Measurements from ENCODE around the gene STKLD1.

Gene STKLD1

DNA sequence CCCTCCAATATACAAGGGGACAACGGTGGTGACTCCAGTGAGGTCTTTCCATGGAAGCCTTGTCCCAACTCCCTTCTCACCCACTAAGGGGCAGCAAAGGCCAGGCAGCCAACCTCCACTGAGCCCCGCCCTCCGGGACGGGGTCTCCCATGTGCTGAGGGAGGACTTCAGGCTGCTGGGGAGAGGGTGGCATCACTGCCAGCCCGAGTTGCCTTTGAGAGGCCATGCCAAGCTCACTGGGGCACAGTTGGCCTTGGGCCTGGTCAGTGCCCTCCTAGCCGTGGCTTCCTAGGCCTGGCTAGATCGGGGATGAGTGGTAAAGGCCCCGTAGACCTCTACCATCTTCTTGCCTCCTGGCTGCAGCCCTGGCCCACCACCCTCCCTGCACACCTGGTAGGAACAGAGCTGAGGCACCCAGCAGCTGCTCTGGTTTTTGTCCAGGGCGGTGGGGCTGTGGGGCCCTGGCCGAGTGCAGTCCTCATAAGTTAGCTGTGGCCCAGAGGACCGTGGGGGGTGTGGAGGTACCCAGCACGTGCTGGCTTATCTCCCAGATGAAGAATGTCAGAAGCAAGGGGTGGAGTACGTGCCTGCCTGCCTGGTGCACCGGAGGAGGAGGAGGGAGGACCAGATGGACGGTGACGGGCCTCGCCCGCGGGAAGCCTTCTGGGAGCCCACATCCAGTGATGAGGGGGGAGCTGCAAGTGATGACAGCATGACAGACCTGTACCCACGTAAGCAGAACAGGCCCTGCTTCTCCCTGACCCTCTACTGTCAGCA is 16.6 kb upstream of the STKLD1 start:
- Mint-ChIP-seq H3K4me3 (no peak overlapping the region), H3K27ac (ENCODE audit: low read depth) (peak overlapping the region; percentile 87), H3K36me3 (ENCODE audit: insufficient read depth) (peaks cover 47% of the 10 kb centered on the region), H3K27me3 (no peaks in the 10 kb centered on the region), H3K4me1 (peaks cover 51% of the 10 kb centered on the region), H3K9me3 (no peaks in the 10 kb centered on the region)
- ATAC-seq (replicated peaks; ENCODE audit: extremely low read depth, poor library complexity, severe bottlenecking) (no peak), DNase-seq (ENCODE audit: low spot score in 2 of 2) (no peak)

DNA sequence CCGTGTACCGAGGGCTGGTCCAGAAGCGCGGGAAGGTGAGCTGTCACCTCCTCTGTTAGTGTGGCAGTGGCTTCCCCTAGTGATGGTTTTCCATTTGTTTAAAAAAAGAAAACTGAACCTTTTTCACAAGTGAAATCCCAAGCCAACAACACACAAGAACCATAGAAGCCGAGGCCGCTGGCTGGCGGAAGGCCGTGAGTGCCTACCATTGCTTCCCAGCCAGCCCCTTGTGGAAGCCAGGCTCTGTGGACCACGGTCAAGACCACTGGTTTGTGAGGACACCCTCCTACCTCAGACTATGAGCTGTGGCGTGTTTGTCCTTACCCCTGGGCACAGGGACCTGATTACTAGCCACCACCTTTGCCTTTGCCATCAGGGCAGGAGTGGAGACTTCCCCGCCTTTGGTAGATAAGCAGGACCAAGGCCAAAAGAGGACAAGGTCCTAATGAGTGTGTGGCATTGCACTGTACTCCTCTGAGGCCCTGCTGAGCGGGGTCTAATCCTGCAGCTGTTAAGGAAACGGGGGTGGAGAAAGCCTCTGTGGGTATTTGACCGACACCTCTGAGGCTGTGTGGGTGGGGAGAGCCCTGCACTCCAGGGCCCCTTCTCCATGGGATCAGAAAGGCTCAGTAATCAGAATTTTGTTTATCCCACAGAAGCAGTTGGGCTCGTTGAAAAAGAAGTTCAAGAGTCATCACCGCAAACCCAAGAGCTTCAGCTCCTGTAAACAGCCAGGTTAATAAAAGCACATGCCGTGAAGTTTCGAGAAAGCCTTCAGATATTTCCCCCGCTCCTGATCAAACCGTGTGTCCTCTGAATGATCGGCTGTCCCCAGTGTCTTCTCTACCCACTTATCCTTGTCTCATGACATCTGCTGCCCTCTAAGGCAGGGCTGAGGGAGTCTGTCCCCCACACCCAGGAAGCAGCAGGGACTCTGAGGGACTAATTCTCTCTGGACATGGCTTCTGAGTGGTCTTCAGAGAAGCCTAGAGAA is 15.5 kb upstream of the STKLD1 start:
- ATAC-seq (replicated peaks; ENCODE audit: extremely low read depth, poor library complexity, severe bottlenecking) = no peak
- peak overlapping the region; percentile 16 for H3K4me3 Mint-ChIP-seq
- peaks cover 52% of the 10 kb centered on the region for H3K4me1 Mint-ChIP-seq
- H3K36me3 Mint-ChIP-seq (ENCODE audit: insufficient read depth) = peaks cover 57% of the 10 kb centered on the region
- no peaks in the 10 kb centered on the region for H3K27me3 Mint-ChIP-seq
- peak overlapping the region; percentile 44 for H3K27ac Mint-ChIP-seq (ENCODE audit: low read depth)
- DNase-seq (ENCODE audit: low spot score in 2 of 2) = no peak
- H3K9me3 Mint-ChIP-seq = no peaks in the 10 kb centered on the region

DNA sequence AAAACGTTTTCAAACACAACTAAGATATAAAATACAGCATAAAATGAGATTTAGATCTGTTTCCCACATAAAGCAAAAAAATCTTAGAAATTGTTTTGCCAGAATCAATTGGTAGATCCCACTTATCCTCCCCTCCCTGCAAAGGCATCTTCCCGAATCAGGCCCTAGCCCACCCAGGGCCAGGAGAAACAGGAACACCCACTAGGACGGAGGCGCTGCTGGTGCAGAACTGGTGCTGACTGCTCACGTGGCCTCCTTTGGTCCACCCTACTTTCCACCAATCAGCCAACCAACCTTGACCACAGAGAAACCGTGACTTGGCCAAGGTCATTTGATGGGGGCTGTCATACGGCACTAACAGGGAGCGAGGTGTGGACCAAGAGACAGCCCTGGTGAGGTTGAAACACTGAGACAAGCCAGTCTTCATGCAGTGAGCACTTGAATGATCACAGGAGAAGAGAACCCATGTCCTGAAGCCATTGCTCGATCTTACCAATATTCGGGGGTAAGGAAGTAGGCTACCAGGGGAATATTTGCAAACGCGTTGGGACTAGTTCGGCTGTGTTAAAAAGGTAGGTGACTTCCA is 14.6 kb upstream of the STKLD1 start:
- Mint-ChIP-seq H3K9me3 (no peaks in the 10 kb centered on the region), H3K27ac (ENCODE audit: low read depth) (peak overlapping the region; percentile 44), H3K36me3 (ENCODE audit: insufficient read depth) (peaks cover 63% of the 10 kb centered on the region), H3K4me1 (peaks cover 61% of the 10 kb centered on the region), H3K27me3 (no peaks in the 10 kb centered on the region), H3K4me3 (no peak overlapping the region)
- DNase-seq (ENCODE audit: low spot score in 2 of 2) (no peak), ATAC-seq (replicated peaks; ENCODE audit: extremely low read depth, poor library complexity, severe bottlenecking) (no peak)

DNA sequence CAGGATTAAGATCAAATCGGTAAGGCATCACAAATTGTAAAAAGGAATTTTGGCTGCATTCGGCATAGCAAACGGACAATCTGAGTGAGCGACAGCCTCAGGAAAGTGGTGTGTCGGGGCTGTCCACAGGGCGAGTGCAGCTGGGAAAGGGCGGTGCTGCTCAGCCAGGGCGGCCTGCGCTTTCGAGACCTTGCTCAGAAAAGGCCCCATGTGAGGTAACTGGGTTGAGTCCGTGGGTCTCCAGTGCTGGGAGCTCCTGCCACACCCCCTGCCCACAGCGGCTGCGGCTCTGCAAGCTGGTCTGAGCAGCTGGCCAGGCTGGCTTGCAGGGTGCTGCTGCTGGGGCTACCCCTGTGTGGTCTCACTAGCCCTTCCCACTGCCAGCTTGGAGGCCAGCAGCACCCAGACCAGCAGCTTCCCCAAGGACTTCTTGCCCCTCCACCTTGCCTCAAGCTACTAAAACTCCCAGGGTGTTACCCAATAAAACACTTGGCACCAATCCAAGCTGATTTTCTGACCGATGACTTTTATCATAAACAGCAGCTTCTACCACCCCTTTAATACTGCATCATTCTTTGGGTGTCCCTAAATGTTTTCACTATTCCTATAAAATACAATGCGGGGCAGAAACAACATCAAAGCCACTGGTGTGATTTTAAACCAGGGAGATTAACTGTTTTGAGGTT is 13.7 kb upstream of the STKLD1 start:
- DNase-seq (ENCODE audit: low spot score in 2 of 2) (no peak), ATAC-seq (replicated peaks; ENCODE audit: extremely low read depth, poor library complexity, severe bottlenecking) (no peak)
- H3K27me3 Mint-ChIP-seq = no peaks in the 10 kb centered on the region
- peaks cover 64% of the 10 kb centered on the region for H3K36me3 Mint-ChIP-seq (ENCODE audit: insufficient read depth)
- H3K27ac Mint-ChIP-seq (ENCODE audit: low read depth) = peak overlapping the region; percentile 44
- H3K9me3 Mint-ChIP-seq = no peaks in the 10 kb centered on the region
- no peak overlapping the region for H3K4me3 Mint-ChIP-seq
- peaks cover 62% of the 10 kb centered on the region for H3K4me1 Mint-ChIP-seq

DNA sequence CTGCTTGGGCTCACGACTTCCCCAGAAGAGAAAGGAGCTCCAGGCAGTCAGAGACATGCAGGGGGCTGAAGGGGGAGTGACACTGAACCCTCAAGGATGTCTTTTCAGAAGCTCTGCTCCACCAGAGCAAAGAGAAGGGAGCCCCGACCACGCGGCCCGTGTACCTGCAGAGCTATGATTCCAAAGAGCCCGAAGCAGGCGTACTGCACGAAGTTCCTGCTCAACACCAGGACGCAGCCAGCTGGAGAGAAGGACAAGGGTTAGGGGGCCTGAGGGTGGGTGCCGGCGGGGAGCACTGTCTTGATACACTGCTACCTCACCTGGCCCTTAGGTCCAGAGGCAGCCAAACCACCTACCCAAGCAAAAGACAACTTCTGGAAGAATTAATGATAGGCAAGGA is 9.7 kb upstream of the STKLD1 start:
- H3K27me3 Mint-ChIP-seq = no peaks in the 10 kb centered on the region
- ATAC-seq (replicated peaks; ENCODE audit: extremely low read depth, poor library complexity, severe bottlenecking) (no peak), DNase-seq (ENCODE audit: low spot score in 2 of 2) (no peak)
- peaks cover 65% of the 10 kb centered on the region for H3K36me3 Mint-ChIP-seq (ENCODE audit: insufficient read depth)
- H3K9me3 Mint-ChIP-seq = no peaks in the 10 kb centered on the region
- no peak overlapping the region for H3K4me3 Mint-ChIP-seq
- no peak overlapping the region for H3K27ac Mint-ChIP-seq (ENCODE audit: low read depth)
- peaks cover 69% of the 10 kb centered on the region for H3K4me1 Mint-ChIP-seq

- no peak for ATAC-seq (replicated peaks; ENCODE audit: extremely low read depth, poor library complexity, severe bottlenecking)
- H3K9me3 Mint-ChIP-seq = no peaks in the 10 kb centered on the region
- H3K4me3 Mint-ChIP-seq = peak overlapping the region; percentile 20
- no peak overlapping the region for H3K27ac Mint-ChIP-seq (ENCODE audit: low read depth)
- no peak for DNase-seq (ENCODE audit: low spot score in 2 of 2)
- peaks cover 71% of the 10 kb centered on the region for H3K4me1 Mint-ChIP-seq
- H3K36me3 Mint-ChIP-seq (ENCODE audit: insufficient read depth) = peaks cover 60% of the 10 kb centered on the region
- no peaks in the 10 kb centered on the region for H3K27me3 Mint-ChIP-seq
Measured at GRCh38 chr9:133367221-133367620, 8.9 kb upstream of the STKLD1 start.

GRCh38 chr9:133367778-133368177 is 8.4 kb upstream of the STKLD1 start:
- H3K9me3 Mint-ChIP-seq = no peaks in the 10 kb centered on the region
- H3K27ac Mint-ChIP-seq (ENCODE audit: low read depth) = no peak overlapping the region
- ATAC-seq (replicated peaks; ENCODE audit: extremely low read depth, poor library complexity, severe bottlenecking) = no peak
- peaks cover 76% of the 10 kb centered on the region for H3K4me1 Mint-ChIP-seq
- peaks cover 60% of the 10 kb centered on the region for H3K36me3 Mint-ChIP-seq (ENCODE audit: insufficient read depth)
- no peak for DNase-seq (ENCODE audit: low spot score in 2 of 2)
- H3K27me3 Mint-ChIP-seq = no peaks in the 10 kb centered on the region
- no peak overlapping the region for H3K4me3 Mint-ChIP-seq

GRCh38 chr9:133368249-133368881 is 7.8 kb upstream of the STKLD1 start:
- Mint-ChIP-seq H3K27me3 (no peaks in the 10 kb centered on the region), H3K4me1 (peaks cover 76% of the 10 kb centered on the region), H3K9me3 (no peaks in the 10 kb centered on the region), H3K27ac (ENCODE audit: low read depth) (peak overlapping the region; percentile 96), H3K4me3 (peak overlapping the region; percentile 71), H3K36me3 (ENCODE audit: insufficient read depth) (peaks cover 57% of the 10 kb centered on the region)
- DNase-seq (ENCODE audit: low spot score in 2 of 2) = no peak
- ATAC-seq (replicated peaks; ENCODE audit: extremely low read depth, poor library complexity, severe bottlenecking) = no peak

DNA sequence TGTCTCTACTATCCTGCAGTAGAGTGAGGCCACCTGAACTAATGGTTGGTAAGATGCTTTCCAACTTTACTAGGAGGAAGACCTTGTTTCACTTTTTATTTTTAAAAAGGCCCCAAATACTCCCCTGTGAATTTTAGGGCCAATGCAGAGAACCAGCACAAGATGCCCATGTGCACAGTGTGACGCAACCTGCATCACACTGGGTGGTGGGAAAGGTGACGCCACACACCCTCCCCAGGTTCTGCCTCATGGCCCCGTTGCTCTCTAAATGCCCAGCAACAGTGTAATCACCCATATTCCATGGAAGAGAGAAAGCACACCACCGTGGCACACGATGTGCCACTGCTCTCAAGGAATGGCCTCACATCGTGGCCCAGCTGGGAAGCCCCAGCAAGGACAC is 6.7 kb upstream of the STKLD1 start:
- H3K4me3 Mint-ChIP-seq = peak overlapping the region; percentile 74
- ATAC-seq (replicated peaks; ENCODE audit: extremely low read depth, poor library complexity, severe bottlenecking) = no peak
- H3K27me3 Mint-ChIP-seq = no peaks in the 10 kb centered on the region
- H3K36me3 Mint-ChIP-seq (ENCODE audit: insufficient read depth) = peaks cover 53% of the 10 kb centered on the region
- DNase-seq (ENCODE audit: low spot score in 2 of 2) = no peak
- peak overlapping the region; percentile 96 for H3K27ac Mint-ChIP-seq (ENCODE audit: low read depth)
- H3K4me1 Mint-ChIP-seq = peaks cover 72% of the 10 kb centered on the region
- H3K9me3 Mint-ChIP-seq = no peaks in the 10 kb centered on the region

DNA sequence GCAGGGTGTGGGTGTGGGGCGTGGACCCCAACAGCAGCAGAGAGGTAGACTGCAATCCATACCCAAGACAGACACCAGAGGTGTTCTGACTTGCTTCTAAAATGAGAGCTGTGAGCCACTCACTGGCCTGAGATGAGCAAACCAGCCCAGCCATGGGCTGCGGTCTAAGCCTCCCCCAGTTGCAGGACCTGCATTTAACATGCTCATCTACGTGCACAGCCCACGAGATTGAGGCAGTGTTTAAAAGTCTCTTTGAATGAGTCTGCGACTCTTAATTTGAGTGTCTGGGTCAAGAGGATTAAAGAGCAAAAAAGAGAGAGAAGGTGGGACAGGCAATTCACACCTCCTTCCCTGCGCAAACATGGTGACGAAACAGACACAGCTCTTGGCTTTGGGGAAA is 6.2 kb upstream of the STKLD1 start:
- Mint-ChIP-seq H3K4me1 (peaks cover 77% of the 10 kb centered on the region), H3K36me3 (ENCODE audit: insufficient read depth) (peaks cover 53% of the 10 kb centered on the region), H3K9me3 (no peaks in the 10 kb centered on the region), H3K27ac (ENCODE audit: low read depth) (peak overlapping the region; percentile 96), H3K4me3 (peak overlapping the region; percentile 74), H3K27me3 (no peaks in the 10 kb centered on the region)
- ATAC-seq (replicated peaks; ENCODE audit: extremely low read depth, poor library complexity, severe bottlenecking) (peak; percentile 16), DNase-seq (ENCODE audit: low spot score in 2 of 2) (peak in 1 of 2 donors; percentile 35)

GRCh38 chr9:133370685-133371084 is 5.5 kb upstream of the STKLD1 start:
- Mint-ChIP-seq H3K36me3 (ENCODE audit: insufficient read depth) (peaks cover 51% of the 10 kb centered on the region), H3K4me1 (peaks cover 80% of the 10 kb centered on the region), H3K27me3 (no peaks in the 10 kb centered on the region), H3K4me3 (peak overlapping the region; percentile 74), H3K27ac (ENCODE audit: low read depth) (peak overlapping the region; percentile 96), H3K9me3 (no peaks in the 10 kb centered on the region)
- ATAC-seq (replicated peaks; ENCODE audit: extremely low read depth, poor library complexity, severe bottlenecking) = peak; percentile 77
- peak in 1 of 2 donors; percentile 65 for DNase-seq (ENCODE audit: low spot score in 2 of 2)

All from central memory CD8-positive, alpha-beta T cell (primary cell).